Ovary (tissue), 3 donors: ENCODE results near the gene DUSP6.

Experiments used
- CTCF ChIP-seq, 3 donors: fragments of 450-650 bp in 2 of 3; fragments of 200-600 bp in 1 of 3; IDR thresholded peaks; one replicate each; pipeline versions ENCODE4 v1.5.1 to v1.8.0; 2016 to 2022; ENCODE audit warnings: antibody characterized with exemption in 3 of 3, mild to moderate bottlenecking in 1 of 3
- EP300 ChIP-seq: sonication (generic); formaldehyde crosslinking; IDR thresholded peaks from one replicate; pipeline ENCODE4 v1.6.1; 2017; ENCODE audit warnings: antibody characterized with exemption
- POLR2A ChIP-seq: fragments of 450-650 bp; IDR thresholded peaks from one replicate; pipeline ENCODE4 v1.6.1; 2017; ENCODE audit warnings: antibody characterized with exemption, mild to moderate bottlenecking, moderate library complexity
- donor health status: DM: no; HTN: no; CAD: no.

DNA sequence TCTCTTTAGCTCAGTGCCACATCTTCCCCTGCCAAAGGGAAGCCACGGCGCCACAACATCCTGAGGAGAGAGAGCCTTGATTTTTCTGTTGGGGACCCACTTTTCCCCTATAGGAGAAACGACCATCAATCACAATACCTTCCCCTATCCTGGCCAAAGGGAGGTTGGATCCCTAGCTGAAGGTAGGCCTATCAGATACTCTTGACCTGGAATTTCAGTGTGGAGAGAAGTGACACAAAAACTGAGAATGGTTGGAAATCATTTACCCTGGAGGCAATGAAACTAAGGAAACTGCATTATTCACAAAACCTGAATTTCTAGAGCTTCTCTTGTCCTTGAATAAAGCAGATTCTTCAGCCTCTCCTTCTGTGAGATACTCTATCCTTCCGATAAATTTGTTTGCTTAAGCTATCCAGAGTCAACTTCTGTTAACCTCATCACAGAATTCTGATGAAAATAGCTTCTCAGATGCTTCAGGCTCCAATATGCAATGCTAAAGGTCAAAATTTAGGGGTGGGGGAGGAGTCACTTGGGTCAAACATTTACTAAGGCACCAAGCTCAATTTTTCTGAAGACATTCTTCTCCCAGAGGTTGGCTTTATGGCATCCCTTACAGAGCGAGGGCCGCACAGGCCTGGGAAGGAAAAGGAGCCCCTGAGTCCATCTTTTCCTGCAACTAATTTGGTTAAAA lies 27.0 kb upstream of the DUSP6 start:
- TF ChIP-seq POLR2A: no peak
- TF ChIP-seq CTCF (IDR thresholded peaks at IDR 0.05): no peak
- no peak for TF ChIP-seq EP300
